ENCODE measurements around the gene MAN2C1.
A peak's percentile ranks its signal among the peaks of the same experiment; 100 is the strongest.
"Not testable (repeated sequence)": the region's sequence is repeated elsewhere in the genome, so short reads cannot be mapped to it uniquely, and the experiment has no call there.

The MAN2C1 gene

DNA sequence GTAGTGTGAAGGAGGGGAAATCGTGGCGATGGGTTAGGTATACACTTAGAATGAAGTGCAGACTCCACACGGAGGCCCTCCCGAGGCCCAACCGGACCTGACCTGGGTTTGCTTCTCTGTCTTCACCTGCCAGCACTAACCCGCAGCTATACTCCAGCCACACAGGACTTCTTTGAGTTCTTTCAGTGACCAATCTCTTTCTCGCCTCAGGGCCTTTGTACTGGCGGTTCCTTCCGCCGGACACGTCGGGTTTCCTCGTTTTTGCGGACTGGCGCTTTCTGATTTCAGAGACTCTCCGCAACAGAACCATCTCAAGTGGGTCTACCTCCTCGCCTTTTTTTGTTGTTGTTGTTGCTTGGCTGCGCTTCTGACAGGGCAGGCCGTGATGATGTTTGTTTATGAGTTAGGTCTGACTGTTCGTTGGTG is 21.6 kb downstream of the MAN2C1 start, which contains the start of gene NEIL1:
Gene NEIL1 (plus strand): TSS at position 244 of the 426 bp plus-strand sequence. CDS start 1,867 bp downstream, outside the sequence.
- DNase-seq (ENCODE audit: low read depth in 1 of 2, low spot score in 1 of 2) = no peak

DNA sequence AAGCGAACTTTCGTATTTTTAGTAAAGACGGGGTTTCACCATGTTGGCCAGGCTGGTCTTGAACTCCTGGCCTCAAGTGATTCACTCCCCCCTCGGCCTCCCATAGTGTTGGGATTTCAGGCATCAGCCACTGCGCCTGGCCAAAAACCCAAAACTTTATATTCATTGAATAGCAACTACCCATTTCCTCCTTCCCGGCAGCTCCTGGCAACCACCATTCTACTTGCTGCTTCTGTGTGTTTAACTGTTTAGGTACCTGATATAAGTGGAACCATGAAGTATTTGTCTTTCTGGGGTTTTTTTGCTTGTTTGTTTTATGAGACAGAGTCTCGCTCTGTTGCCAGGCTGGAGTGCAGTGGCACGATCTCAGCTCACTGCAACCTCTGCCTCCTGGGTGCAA is 24.5 kb downstream of the MAN2C1 start:
- DNase-seq (ENCODE audit: low read depth in 1 of 2, low spot score in 1 of 2) = not testable (repeated sequence)

DNA sequence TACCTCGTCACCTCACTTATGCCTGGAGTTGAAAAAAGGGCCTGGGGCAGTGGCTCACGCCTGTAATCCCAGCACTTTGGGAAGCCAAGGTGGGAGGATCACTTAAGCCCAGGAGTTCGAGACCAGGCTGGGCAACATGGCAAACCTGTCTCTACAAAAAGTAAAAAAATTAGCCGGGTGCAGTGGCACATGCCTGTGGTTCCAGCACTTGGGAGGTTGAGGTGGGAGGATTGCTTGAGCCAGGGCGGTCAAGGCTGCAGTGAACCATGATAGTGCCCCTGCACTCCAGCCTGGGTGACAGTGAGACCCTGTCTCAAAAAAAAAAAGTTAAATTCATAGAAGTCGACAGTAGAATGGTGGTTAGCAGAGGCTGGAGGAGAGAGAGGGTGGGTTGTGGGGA is 26.2 kb downstream of the MAN2C1 start:
- no peak for DNase-seq (ENCODE audit: low read depth in 1 of 2, low spot score in 1 of 2)

DNA sequence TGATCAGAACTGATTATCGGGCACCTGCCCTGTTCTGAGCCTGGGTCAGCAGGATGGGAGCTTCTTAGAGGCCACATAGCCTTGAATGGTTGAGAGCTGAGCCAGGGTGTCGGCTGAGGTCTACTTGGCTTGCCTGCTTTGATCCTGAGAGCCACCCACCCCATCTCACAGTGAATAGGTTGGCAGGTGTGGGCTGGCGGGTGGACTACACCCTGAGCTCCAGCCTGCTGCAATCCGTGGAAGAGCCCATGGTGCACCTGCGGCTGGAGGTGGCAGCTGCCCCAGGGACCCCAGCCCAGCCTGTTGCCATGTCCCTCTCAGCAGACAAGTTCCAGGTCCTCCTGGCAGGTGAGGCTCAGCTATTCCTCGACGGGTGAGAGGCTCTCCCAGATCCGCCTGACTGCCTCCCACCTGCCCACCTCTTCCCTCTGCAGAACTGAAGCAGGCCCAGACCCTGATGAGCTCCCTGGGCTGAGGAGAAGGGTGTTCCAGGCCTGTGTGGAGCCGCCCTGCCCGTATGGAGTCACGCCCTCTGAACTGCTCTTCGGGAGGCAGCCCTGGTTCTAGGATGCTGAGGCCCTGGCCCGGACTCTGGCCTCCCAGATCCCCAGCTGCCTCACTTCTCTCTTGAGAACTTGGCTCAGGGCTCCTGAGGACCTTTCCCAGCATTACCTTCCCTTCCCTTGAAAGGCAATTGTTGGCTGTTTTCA is 28.7 kb downstream of the MAN2C1 start:
- no peak for DNase-seq (ENCODE audit: low read depth in 1 of 2, low spot score in 1 of 2)

DNA sequence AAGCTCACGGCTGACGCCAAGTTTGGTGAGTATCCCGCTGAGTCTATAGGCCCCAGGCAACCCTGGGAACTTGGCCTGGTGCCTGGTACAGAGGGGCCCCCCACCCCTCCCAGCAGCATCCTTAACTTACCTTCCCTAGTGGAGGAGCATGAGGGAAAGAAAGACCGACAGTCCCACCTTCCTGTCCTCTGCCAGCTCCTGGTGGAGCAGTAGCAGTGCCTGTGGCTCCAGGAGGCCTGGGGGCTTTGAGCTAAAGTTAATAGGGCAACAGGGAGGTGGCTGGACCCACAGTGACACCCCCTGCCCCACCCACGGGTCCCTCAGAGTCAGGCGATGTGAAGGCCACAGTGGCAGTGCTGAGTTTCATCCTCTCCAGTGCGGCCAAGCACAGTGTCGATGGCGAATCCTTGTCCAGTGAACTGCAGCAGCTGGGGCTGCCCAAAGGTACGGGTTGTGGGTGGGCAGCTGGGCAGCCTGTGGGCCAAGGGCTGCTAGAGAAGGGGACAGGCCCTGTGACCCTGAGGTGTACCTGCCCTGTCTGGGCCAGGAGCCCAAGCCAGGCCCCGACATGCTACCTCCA is 29.7 kb downstream of the MAN2C1 start:
- no peak for DNase-seq (ENCODE audit: low read depth in 1 of 2, low spot score in 1 of 2)

DNA sequence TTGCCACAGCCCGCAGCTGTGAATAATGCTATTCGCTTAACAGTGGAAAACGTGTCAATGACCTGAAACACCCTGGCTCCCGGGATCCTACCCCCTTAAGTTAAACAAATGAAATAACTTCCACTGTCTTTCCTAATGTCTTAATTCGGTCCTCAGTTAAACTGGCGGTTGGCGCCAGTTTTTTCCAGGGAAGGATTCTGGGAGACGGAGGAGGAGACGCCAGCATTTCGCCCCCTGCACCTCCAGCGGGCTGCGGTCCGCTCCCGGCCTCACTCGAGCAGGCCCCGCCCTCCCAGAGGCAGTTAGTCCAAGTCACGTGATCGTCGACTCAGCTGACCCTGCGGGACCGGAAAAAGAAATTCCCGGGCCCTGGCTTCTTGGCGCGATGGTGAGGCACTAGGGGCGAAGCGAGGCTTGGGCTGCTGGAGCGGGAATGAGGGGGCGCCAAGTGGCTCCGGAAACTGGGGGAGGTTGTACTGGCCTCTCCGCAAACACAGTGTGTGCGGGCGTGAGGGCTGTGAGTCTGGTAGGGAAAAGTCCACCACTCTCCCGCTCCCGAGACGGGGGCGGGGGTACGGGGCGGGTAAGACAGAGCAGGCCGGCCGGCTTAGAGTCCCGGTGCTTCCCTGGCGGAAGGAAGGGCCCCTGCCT is 32.6 kb downstream of the MAN2C1 start, which contains the start of gene COMMD4:
Gene COMMD4 (plus strand): TSS at position 359 of the 651 bp plus-strand sequence. CDS start 27 bp downstream, at position 386.
- DNase-seq (ENCODE audit: low read depth in 1 of 2, low spot score in 1 of 2) = peak; percentile 30 to 71

DNA sequence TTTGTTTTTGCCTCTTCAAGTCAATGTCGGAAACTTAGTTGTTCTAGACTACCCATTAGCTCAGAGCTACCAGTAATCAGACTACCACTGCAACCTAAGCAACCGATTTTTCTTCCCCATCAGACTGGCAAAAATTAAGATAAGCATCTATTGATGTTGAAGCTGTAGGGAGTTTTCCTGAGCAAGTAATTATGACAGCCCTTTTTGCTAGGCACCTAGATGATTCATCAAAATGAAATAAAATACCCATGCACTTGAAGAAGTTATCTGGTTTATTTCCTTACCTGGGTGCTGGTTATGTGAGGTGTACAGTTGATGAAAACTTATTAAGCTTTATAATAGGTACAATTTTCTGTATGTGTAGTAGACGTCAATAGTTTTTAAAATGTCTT is 33.1 kb downstream of the MAN2C1 start:
- no peak for DNase-seq (ENCODE audit: low read depth in 1 of 2, low spot score in 1 of 2)

DNA sequence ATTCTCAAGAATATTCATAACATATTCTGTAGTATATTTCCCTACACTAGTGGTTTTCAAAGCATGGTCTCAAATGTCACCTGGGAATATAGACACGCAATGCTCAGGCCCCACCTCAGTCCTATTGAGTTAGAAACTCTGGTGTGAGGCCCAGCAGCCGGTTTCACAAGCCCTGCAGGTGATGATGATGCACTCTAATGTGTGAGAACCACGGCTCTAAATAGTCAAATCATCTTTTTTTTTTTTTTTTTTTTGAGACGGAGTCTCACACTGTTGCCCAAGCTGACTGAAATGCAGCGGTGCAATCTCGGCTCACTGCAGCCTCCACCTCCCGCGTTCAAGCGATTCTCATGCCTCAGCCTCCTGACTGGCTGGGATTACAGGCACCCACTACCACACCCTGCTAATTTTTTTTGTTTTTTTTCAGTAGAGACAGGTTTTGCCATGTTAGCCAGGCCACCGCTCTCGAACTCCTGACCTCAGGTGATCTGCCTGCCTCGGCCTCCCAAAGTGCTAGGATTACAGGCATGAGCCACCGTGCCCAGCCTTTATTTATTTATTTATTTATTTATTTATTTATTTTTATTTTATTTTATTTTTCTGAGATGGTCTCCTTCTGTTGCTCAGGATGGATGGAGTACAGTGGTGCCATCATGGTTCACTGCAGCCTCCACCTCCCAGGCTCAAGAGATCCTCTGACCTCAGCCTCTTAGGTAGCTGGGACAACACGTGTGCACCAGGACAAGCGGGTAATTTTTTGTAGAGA is 34.6 kb downstream of the MAN2C1 start:
- not testable (repeated sequence) for DNase-seq (ENCODE audit: low read depth in 1 of 2, low spot score in 1 of 2)

DNA sequence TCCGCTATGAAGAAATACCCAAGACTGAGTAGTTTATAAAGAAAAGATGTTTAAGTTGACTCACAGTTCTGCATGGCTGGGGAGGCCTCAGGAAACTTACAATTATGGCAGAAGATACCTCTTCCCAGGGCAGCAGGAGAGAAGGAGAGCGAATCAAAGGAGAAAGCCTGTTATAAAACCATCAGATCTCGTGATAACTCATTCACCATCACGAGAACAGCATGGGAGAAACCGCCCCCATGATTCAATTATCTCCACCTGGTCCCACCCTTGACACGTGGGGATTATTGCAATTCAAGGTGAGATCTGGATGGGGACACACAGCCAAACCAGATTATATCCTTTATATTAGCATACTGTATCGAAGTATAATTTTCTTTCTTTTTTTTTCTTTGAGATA is 36.3 kb downstream of the MAN2C1 start:
- not testable (repeated sequence) for DNase-seq (ENCODE audit: low read depth in 1 of 2, low spot score in 1 of 2)

DNA sequence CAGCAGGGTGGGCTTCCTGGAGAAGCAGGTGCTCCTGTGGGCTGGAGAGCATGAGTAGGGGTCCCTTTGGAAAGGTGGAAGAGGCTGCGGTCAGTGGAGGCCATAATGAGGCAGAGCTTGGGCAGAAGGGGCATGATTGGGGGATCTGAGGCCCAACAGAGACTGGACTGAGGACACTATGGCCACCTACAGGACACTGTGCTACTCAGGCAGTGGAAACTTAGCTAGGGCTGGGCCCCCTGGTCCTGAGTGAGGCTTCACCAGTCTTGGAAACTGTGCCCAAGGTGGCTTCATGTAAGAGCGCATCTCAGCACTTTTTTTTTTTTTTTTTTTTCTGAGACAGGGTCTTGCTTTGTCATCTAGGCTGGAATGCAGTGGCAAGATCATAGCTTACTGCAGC is 38.8 kb downstream of the MAN2C1 start:
- DNase-seq (ENCODE audit: low read depth in 1 of 2, low spot score in 1 of 2) = no peak

DNA sequence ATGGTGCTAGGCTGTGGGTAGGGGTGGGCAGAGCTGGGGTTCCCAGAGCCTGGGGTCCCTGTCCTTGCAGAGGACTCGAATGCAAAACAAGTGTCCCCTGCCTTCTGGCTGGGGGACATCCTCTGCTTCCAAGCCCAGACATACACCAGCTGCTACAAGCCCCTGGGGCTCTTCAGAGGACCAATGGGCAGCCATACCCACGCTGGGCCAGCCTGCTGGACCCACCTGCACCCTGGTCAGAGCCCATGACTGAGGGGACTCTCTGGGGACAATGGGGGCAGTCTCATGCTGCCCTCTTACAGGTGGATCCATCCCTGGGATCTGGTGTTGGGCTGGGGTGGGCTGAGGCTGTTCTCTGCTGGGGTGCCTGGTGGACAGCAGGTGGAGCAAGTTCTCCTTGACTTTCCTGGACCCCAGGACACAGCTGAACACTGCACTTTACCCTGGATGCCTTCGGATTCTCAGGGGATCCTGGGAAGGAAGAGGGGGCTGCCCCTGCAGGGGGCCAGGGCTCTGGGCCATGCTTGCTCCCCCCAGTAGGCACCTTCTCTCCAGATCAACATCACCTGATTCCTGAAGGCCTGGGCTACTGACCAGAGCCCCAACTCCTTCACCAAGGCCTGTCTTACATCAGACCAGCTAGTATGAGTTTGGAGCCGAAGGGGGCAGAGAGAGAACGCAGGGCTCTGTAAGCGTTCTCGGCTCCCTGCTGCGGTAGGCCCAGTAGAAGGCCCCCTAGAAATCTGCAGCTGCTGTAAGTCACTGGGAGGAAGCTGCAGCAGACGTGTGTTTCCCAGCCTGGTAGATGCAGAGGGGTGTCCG is 39.7 kb downstream of the MAN2C1 start:
- no peak for DNase-seq (ENCODE audit: low read depth in 1 of 2, low spot score in 1 of 2)

DNA sequence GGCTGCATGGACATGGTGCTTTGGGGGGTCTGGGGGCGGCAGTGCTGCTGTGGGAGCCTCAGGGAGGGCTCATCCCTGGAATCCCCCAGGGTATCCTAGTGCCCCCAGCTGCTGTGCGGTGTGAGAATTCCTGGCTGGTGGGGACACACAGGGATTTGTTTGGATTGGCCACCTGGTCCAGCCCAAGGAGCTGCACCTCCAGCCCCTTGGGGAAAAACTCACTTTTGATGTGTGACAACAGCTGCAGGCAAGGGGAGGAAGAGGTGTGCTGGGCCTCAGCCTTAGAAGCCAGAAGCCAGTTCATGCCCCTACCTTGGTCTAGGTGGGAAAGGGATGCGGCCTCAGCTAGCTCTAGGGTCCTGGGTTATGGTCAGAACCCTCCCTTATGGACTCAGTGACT is 40.9 kb downstream of the MAN2C1 start:
- DNase-seq (ENCODE audit: low read depth in 1 of 2, low spot score in 1 of 2) = no peak

DNA sequence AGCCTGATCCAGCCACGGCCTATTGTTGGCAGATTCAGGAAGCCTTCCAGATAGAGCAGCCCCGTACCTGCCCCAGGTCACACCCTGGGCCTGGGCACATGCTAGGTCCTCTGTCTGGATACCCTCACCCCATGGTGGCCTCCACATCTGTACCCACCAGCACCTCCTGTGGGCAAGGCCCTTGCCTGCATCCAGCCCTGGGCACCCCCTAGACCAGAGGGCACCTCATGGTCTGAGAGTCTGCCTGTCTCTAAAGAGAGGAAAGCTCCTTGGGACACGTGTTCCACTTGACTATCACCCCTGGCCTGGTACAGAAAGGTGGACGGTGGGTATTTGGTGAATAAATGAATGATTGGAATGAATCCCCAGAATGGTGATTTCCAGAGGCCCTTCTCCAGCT is 41.4 kb downstream of the MAN2C1 start:
- DNase-seq (ENCODE audit: low read depth in 1 of 2, low spot score in 1 of 2) = no peak

DNA sequence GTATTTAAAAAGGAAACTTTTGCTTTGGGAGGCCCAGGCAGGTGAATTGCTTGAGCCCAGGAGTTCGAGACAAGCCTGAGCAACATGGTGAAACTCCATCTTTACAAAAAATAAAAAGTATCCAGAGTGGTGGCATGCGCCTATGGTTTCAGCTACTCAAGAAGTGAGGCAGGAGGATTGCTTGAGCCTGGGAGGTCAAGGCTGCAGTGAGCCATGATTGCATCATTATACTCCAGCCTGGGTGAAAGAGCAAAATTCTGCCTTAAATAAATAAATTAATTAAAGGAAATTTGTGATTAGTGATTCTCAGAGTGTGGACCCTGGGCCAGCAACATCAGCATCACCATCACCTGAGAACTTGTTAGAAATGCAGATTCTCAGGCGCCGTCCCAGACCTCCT is 42.5 kb downstream of the MAN2C1 start:
- no peak for DNase-seq (ENCODE audit: low read depth in 1 of 2, low spot score in 1 of 2)

DNA sequence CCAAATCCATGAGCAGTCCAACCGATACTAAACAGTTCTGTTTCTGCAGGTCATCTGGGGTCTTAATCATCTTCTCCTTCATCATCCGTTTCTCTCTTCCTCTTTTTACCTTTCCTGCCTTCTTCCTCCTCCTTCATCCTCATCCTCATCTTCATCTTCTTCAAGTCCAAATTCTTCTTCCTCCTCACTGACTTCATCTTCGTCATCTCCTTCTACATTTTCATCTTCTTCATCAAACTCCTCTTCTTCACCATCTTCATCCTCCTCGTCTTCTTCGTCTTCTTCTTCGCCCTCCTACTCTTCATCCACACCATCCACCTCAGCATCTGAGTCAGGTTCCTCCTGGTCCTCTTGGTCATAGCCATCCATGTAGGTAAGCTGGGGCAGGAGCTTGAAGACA is 46.7 kb downstream of the MAN2C1 start:
- DNase-seq (ENCODE audit: low read depth in 1 of 2, low spot score in 1 of 2) = no peak

DNA sequence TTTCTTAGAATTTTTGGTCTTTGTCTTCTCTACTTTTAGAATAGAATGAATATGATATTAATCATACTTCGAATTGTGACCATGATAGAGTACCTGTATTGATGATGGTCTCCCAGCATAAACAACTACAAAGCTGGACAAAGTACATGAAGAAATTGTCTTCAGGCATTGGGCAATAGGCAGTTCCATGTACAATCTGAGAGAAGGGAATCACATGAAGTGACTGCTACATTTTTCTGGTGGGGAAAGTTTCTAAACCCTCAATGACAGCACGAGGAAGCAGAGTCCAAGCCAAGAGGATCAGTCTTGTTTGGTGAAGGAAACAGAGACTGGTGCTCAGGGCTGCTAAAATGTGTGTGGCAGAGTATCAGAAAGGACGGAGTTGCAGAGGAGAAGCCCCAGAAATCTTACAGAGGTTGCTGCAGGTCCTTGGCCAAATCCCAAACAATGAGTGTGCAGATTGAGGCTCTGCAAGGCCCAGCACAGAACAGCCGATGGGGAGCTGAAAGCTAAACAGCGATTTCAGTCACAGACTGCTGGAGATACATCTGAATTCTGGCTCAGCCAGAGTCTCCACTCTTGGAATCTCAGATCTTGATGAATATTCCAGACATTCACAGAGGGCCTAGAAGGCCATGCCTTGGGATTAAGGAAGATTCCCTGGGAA is 49.0 kb downstream of the MAN2C1 start:
- DNase-seq (ENCODE audit: low read depth in 1 of 2, low spot score in 1 of 2) = not testable (repeated sequence)

DNA sequence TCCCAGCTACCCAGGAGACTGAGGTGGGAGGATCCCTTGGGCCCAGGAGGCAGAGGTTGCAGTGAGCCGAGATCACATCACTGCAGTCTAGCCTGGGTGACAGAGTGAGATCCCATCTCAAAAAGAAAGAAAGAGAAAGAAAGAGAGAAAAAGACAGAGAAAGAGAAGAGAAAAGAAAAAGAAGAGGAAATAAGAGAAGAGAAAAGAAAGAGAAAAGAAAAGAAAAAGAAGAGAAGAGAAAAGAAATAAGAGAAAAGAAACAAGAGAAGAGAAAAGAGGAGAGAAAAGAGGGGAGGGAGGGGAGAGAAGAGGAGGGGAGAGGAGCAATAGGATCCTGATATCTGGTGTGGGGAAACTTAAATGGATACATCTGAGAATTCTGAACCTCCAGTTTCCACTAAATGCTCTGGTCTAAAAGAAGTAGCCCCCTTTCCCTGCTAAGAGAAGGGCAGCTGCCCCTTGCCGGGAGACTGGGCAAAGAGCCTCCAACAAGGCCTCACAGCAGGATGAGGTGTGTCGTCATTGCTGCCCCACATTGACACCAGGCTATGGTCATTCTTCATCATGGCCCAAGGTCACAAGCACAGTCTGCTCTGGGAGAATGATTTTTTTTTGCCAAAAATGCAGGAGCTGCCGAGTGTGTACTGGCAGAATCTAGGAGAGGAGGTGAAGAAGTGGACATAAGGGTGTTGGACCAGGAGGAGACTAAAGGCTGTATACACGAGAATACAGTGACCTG is 53.7 kb downstream of the MAN2C1 start:
- no peak for DNase-seq (ENCODE audit: low read depth in 1 of 2, low spot score in 1 of 2)

DNA sequence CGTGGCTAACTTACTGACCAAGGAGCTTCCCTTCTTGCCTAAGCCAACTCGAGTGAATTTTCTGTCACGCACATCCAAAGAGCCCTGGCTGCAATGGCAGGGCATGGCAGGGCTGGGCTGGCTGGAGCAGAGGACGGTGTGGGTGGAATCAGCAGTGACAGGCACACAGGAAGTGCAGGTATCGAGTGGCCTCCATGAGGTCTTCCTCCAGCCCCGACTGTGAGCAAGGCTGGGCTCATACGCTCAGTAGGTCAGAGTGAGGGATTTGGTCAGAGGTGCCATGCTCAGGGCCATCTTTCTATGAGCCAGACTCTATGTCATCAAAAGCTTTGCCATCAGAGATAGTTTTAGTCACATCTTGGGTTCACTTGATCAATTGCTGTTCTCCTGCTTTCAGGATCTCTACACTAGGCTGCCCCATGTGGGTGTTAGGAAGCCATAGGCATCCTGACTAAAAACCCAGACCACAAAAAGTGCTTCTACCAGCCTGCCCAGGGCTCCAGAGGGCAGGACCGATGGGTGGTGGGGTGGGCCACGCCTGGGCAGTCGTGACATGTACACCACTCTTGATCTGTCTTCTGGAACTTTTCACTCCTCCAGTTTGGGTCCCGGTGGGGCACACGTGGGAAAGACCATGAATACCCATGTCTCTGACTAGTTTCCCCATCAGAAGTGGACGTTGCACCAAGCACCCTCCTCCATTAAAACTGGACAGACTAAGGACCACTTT is 55.1 kb downstream of the MAN2C1 start:
- no peak for DNase-seq (ENCODE audit: low read depth in 1 of 2, low spot score in 1 of 2)

DNA sequence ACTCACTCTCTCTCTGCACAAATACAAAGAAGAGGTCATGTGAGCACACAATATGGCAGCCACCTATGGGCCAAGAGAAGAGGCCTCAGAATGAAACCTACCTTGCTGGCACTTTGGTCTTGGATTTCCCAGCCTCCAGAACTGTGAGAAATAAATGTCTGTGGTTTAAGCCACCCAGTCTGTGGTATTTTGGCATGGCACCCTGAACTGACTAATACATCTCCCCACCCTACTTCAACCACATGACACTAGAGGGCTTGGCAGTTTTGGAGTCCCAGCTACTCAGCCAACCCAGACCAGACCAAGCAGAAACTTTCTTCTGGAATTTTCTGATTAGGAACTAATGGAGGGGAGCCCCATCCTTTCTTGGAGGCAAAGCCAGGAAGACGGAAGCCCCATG is 55.9 kb downstream of the MAN2C1 start:
- not testable (repeated sequence) for DNase-seq (ENCODE audit: low read depth in 1 of 2, low spot score in 1 of 2)

Measured in stimulated activated CD4-positive, alpha-beta T cell treated with anti-CD3 and anti-CD28 coated beads, Interleukin-15, amount 100 ng/mL, for 1 hour (primary cell).